Activated T-cell treated with anti-CD3 and anti-CD28 coated beads, Interleukin-2, amount 50 U/mL, for 72 hours (primary cell): ENCODE results near the gene VWA3B. TPM values are rescaled to one million over a fixed set of nuclear protein-coding genes. Genes with fewer than 3 reads are reported as not detected.
"Not testable (repeated sequence)": the region's sequence is repeated elsewhere in the genome, so short reads cannot be mapped to it uniquely, and the experiment has no call there.

Experiments
- ATAC-seq, 2 donors: fragments of 150-1000 bp; cut with Tn5 transposase; replicated peaks in 1 of 2; 2 replicates each; pipeline ENCODE4 v1.10.0; 2021; ENCODE audit warnings: moderate library complexity in 2 of 2, mild to moderate bottlenecking in 1 of 2
- DNase-seq, 2 donors: peaks; one replicate each; pipeline ENCODE4 v3.0.0; 2021 to 2022; ENCODE audit warnings: mixed read lengths in 1 of 2
- H3K27ac Mint-ChIP-seq: one replicate; pipeline ENCODE4 v1.8.0; 2022; ENCODE audit warnings: mild to moderate bottlenecking, moderate library complexity, mixed read lengths
- H3K27me3 Mint-ChIP-seq: one replicate; pipeline ENCODE4 v1.8.0; 2022; ENCODE audit warnings: low read depth, mixed read lengths
- H3K36me3 Mint-ChIP-seq, 2 donors: one replicate each; pipeline ENCODE4 v1.8.0; 2022; ENCODE audit warnings: mixed read lengths in 2 of 2, mild to moderate bottlenecking in 1 of 2; ENCODE audit not compliant: insufficient read depth in 2 of 2
- H3K4me1 Mint-ChIP-seq: one replicate; pipeline ENCODE4 v1.8.0; 2022; ENCODE audit warnings: low read depth, mixed read lengths
- H3K4me3 Mint-ChIP-seq, 2 donors: one replicate each; pipeline ENCODE4 v1.8.0; 2022; ENCODE audit warnings: mild to moderate bottlenecking in 2 of 2, mixed read lengths in 2 of 2, moderate library complexity in 2 of 2
- H3K9me3 Mint-ChIP-seq, 2 donors: one replicate each; pipeline ENCODE4 v1.8.0; 2022; ENCODE audit warnings: mixed read lengths in 2 of 2
- total RNA-seq, 2 donors: library from RNA; stranded (reverse); gene quantifications; one replicate each; pipeline ENCODE4 v1.2.3, GENCODE V29; 2022

Gene VWA3B
- total RNA-seq, 2 donors from 2014 or later, result 0.19 to 0.21 TPM

- ATAC-seq, result peak in 1 of 2 donors; percentile 52
- no peak for DNase-seq
- Mint-ChIP-seq H3K4me3 (peak overlapping the region in 1 of 2 donors; percentile 22), H3K4me1 (peaks cover 9% of the 10 kb centered on the region), H3K27me3 (peaks cover 37% of the 10 kb centered on the region), H3K36me3 (no peaks in the 10 kb centered on the region), H3K27ac (no peak overlapping the region), H3K9me3 (no peaks in the 10 kb centered on the region)
Measured at GRCh38 chr2:98123286-98123685, 36.3 kb downstream of the VWA3B start.

DNA sequence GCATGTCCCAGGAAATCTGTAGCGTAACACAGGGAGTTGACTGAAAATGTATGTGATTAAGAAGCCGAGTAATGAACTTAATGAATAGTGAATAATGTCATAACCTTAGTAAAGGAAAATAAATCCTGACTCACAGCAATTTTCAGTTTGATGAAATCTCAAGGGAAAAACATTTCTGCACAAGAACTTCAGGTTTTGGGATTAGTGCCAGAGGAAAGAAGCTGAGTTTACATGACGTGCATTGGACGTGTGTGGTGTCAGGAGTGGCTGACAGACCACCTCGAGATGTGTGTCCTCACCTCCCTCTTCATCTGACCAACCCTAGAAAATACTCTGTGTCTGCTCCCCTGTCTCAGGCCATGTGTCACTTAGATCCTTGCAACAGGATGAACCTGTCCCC is 39.1 kb downstream of the VWA3B start:
- no peak overlapping the region for H3K27ac Mint-ChIP-seq
- H3K9me3 Mint-ChIP-seq, result no peaks in the 10 kb centered on the region
- no peaks in the 10 kb centered on the region for H3K36me3 Mint-ChIP-seq
- DNase-seq (no peak), ATAC-seq (no peak)
- peaks cover 48% of the 10 kb centered on the region for H3K27me3 Mint-ChIP-seq
- H3K4me3 Mint-ChIP-seq, result no peak overlapping the region
- H3K4me1 Mint-ChIP-seq, result peaks cover 13% of the 10 kb centered on the region

DNA sequence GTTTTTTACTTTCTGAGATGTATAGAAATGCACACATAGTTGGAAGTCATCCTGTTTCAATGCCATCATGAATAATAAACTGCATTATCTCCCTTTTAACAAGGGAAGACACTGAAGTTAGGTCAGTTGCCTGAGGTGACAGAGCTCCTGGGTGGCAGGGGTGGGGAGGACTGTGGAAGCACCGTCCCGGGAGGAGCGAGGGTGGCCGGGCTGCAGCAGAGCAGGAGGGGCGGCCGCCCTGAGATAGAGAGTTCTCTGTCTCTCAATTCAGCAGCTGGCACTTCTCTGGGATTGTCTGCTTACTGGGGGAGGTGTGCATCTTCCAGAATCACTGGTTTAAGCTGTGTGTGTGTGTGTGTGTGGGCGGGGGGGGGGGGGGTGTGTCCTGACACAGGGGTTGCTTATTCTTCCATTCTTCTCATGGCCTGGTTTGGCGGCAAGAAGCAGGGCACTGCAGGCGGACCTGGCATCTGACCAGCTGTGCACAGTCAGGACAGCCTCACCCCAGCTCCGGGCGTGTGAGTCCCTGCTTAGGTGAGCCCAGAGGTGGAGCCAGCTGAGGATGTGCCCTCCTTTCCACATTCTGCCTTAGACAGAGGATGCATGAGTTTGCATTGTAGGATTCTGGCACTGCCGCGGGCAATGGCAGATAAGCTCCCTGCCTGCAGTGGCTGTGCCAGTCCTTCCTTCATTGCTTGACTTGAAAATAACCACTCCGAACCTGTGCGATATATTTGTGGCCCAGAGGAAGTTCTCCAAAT is 40.4 kb downstream of the VWA3B start:
- Mint-ChIP-seq H3K4me3 (no peak overlapping the region), H3K27ac (no peak overlapping the region), H3K9me3 (no peaks in the 10 kb centered on the region), H3K27me3 (peaks cover 44% of the 10 kb centered on the region), H3K36me3 (no peaks in the 10 kb centered on the region), H3K4me1 (peaks cover 13% of the 10 kb centered on the region)
- ATAC-seq, result no peak
- DNase-seq, result no peak

DNA sequence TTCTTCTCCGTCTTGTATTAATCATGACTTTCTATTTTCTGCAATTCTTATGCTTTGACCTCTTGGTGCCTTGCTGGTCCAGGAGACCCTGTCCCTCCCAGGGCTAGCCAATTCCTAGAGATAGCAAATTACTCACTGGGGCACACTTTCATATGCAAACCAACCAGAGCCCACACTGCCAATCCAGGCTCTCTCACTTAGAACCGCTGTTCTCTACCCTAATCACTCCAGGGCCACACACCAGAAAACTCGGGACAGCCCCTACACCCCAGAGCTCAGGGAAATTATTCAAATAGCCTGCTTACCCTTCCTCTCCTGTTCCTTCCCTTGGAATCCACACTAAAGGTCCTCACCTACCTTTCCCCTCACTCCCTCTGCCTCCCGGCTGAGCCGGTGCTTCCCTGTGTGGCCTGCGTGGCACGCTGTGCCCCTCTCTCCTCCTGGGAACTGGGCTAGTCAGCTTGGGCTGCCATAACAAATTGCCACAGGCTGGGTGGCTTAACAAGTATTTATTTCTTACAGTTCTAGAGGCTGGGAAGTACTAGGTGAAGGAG is 41.7 kb downstream of the VWA3B start:
- no peaks in the 10 kb centered on the region for H3K36me3 Mint-ChIP-seq
- peaks cover 34% of the 10 kb centered on the region for H3K27me3 Mint-ChIP-seq
- ATAC-seq, result no peak
- H3K4me3 Mint-ChIP-seq, result no peak overlapping the region
- no peaks in the 10 kb centered on the region for H3K9me3 Mint-ChIP-seq
- no peak for DNase-seq
- no peak overlapping the region for H3K27ac Mint-ChIP-seq
- H3K4me1 Mint-ChIP-seq, result peaks cover 10% of the 10 kb centered on the region

- DNase-seq, H3K4me3 Mint-ChIP-seq, ATAC-seq, H3K9me3 Mint-ChIP-seq, H3K36me3 Mint-ChIP-seq, H3K27ac Mint-ChIP-seq: not testable (repeated sequence)
- peaks cover 25% of the 10 kb centered on the region for H3K27me3 Mint-ChIP-seq
- peaks cover 23% of the 10 kb centered on the region for H3K4me1 Mint-ChIP-seq
Measured at GRCh38 chr2:98130073-98130472, 43.1 kb downstream of the VWA3B start.

DNA sequence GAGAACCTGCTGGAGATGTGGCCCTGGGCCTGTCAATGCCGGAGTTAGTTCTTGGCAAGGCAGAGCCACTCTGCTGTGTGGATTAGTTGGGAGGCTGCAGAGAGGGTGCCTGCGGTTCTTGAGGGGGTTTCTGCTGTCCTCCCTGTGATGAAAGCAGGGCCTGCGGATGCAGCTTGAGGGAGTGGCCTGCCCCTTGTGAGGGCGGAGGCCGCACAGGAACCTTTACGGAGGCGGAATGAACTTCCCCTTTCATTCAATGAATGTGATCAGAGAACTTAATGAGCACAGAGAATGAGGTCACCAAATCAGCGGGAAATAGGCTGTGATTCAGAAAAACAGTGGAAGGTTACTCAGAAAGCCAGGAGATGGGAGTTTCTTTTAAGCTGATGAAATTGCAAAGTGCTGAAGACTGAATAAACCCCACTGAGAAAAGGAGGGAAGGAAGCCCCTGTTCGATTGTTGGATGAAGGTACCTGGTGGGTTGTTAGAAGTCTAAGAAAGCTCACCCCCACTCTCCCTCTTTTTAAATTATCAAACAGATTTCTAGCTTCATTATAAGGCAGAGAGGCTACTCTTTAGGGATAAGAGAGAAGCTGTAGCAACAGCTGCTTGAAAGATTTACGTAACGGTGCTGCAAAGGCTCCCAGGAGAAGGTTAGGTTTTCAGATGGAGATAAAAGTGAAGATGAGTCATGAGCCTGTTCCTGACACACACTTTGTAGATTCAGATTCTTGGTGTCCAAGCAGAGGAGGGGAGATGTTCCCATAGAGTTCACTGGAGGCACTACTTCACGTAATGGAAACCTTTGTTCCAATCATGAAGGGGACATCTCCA is 47.4 kb downstream of the VWA3B start:
- H3K27me3 Mint-ChIP-seq, result peaks cover 17% of the 10 kb centered on the region
- ATAC-seq (peak; percentile 97 to 98), DNase-seq (peak; percentile 74 to 80)
- peak overlapping the region; percentile 38 to 84 for H3K4me3 Mint-ChIP-seq
- peak overlapping the region; percentile 95 for H3K27ac Mint-ChIP-seq
- H3K4me1 Mint-ChIP-seq, result peaks cover 33% of the 10 kb centered on the region
- H3K9me3 Mint-ChIP-seq, result no peaks in the 10 kb centered on the region
- H3K36me3 Mint-ChIP-seq, result no peaks in the 10 kb centered on the region

- no peak for ATAC-seq
Measured at GRCh38 chr2:98137196-98137595, 50.2 kb downstream of the VWA3B start.

GRCh38 chr2:98138978-98139377 is 52.0 kb downstream of the VWA3B start:
- not testable (repeated sequence) for H3K4me3 Mint-ChIP-seq, H3K36me3 Mint-ChIP-seq, H3K27ac Mint-ChIP-seq, H3K9me3 Mint-ChIP-seq, ATAC-seq, H3K27me3 Mint-ChIP-seq, DNase-seq
- H3K4me1 Mint-ChIP-seq, result peaks cover 24% of the 10 kb centered on the region

More at GRCh38 chr2:98137196-98137595, 50.2 kb downstream of the VWA3B start:
- no peak overlapping the region for H3K4me3 Mint-ChIP-seq
- H3K27me3 Mint-ChIP-seq, result peaks cover 4% of the 10 kb centered on the region
- H3K36me3 Mint-ChIP-seq, result no peaks in the 10 kb centered on the region
- H3K4me1 Mint-ChIP-seq, result peaks cover 33% of the 10 kb centered on the region
- no peaks in the 10 kb centered on the region for H3K9me3 Mint-ChIP-seq
- no peak overlapping the region for H3K27ac Mint-ChIP-seq
- DNase-seq, result no peak

GRCh38 chr2:98140210-98140609 is 53.2 kb downstream of the VWA3B start:
- peaks cover 14% of the 10 kb centered on the region for H3K4me1 Mint-ChIP-seq
- DNase-seq (no peak), ATAC-seq (no peak)
- H3K27me3 Mint-ChIP-seq, result peaks cover 4% of the 10 kb centered on the region
- H3K36me3 Mint-ChIP-seq, result no peaks in the 10 kb centered on the region
- no peak overlapping the region for H3K4me3 Mint-ChIP-seq
- H3K9me3 Mint-ChIP-seq, result no peaks in the 10 kb centered on the region
- no peak overlapping the region for H3K27ac Mint-ChIP-seq

- Mint-ChIP-seq H3K27ac (no peak overlapping the region), H3K36me3 (peaks cover 0 to 4% of the 10 kb centered on the region in 2 donors), H3K4me1 (peaks cover 1% of the 10 kb centered on the region), H3K27me3 (peaks cover 14% of the 10 kb centered on the region), H3K9me3 (peaks cover 0 to 2% of the 10 kb centered on the region in 2 donors), H3K4me3 (no peak overlapping the region)
- DNase-seq, result no peak
- ATAC-seq, result no peak
Measured at GRCh38 chr2:98142106-98142791, 55.3 kb downstream of the VWA3B start.

DNA sequence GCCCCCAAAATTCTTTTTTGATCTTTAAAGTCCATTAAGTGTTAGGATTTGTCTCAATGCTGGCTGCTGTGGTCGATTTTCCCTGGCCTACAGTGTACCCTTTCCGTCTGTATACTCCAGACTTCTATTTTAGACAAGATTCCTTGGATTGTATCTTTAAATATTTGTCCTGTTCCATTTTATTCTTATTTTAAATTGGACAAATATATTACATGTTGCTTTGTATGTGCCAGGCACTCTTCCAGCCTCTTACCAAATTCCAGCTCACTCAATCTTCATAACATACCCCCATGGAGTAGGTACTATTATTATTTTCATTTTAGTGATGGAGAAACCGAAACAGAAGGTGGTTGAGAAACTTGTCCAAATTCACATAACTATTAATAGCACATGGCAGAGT is 58.1 kb downstream of the VWA3B start:
- Mint-ChIP-seq H3K4me1 (peaks cover 4% of the 10 kb centered on the region), H3K36me3 (peaks cover 0 to 5% of the 10 kb centered on the region in 2 donors), H3K27me3 (peaks cover 10% of the 10 kb centered on the region)

GRCh38 chr2:98147900-98148299 is 60.9 kb downstream of the VWA3B start:
- not testable (repeated sequence) for H3K4me3 Mint-ChIP-seq, DNase-seq, H3K27me3 Mint-ChIP-seq, ATAC-seq, H3K36me3 Mint-ChIP-seq, H3K27ac Mint-ChIP-seq, H3K9me3 Mint-ChIP-seq, H3K4me1 Mint-ChIP-seq

More for the DNA sequence above, 58.1 kb downstream of the VWA3B start:
- Mint-ChIP-seq H3K4me3 (no peak overlapping the region), H3K9me3 (peaks cover 0 to 2% of the 10 kb centered on the region in 2 donors), H3K27ac (no peak overlapping the region)
- ATAC-seq (no peak), DNase-seq (no peak)
